HepG2 (cell line): Measurements from ENCODE around the gene BCL2. TPM values are rescaled to one million over a fixed set of nuclear protein-coding genes. Genes with fewer than 3 reads are reported as not detected.

Experiments used
- ATAC-seq: fragments of 200-7000 bp; cut with Tn5 transposase; 3 replicates; pipeline ENCODE4 v1.9.1; 2020; ENCODE audit warnings: mild to moderate bottlenecking, moderate library complexity
- BruUV-seq: library from RNA; stranded (reverse); fragments of 400-500 nt; replicated peaks from 2 replicates; lab custom pipeline; 2021; lab: Mats Ljungman, UMichigan
- CTCF ChIA-PET: fragments of 300-600 bp; formaldehyde crosslinking; extraction: SDS; loops from one replicate; lab custom pipeline; 2021; ENCODE audit warnings: low total read pairs, inconsistent platforms, low intra/inter-chr PET ratio; lab: Yijun Ruan, JAX
- POLR2A ChIA-PET: fragments of 350-600 bp; sonication (Branson Sonifier 250); formaldehyde crosslinking; loops from one replicate; lab custom pipeline; 2020; ENCODE audit warnings: antibody characterized with exemption, inconsistent platforms; lab: Yijun Ruan, JAX
- DNase-seq: peaks from one replicate; pipeline ENCODE4 v3.0.0-alpha.2; 2015; ENCODE audit warnings: low spot score
- FAIRE-seq: peaks from 3 replicates; lab custom pipeline; 2011; peaks lifted over from hg19 to GRCh38; lab: Jason Lieb, UNC
- H2AFZ ChIP-seq: one replicate; pipeline ENCODE4 v1.6.1; 2011; ENCODE audit warnings: low read length, inconsistent platforms
- H3K27ac ChIP-seq: fragments of 300-600 bp; 3 replicates; pipeline ENCODE4 v1.8.0; 2011; ENCODE audit warnings: mixed run types, mild to moderate bottlenecking, mixed read lengths, low read length, inconsistent platforms; ENCODE audit not compliant: insufficient read depth; ENCODE audit errors: extremely low read length
- H3K27me3 ChIP-seq, 2 experiments: fragments of 200-600 bp in 1 of 2; 2 replicates in 1 of 2; 3 replicates in 1 of 2; pipeline versions ENCODE4 v1.6.0 to v1.8.0; 2011; ENCODE audit warnings: low read length in 2 of 2, mild to moderate bottlenecking in 2 of 2, moderate library complexity in 2 of 2, inconsistent platforms in 1 of 2; ENCODE audit not compliant: insufficient read depth in 2 of 2, control insufficient read depth in 1 of 2
- H3K36me3 ChIP-seq, 2 experiments: fragments of 200-600 bp in 1 of 2; replicated peaks in 1 of 2; 2 replicates in 1 of 2; 3 replicates in 1 of 2; pipeline versions ENCODE4 v1.5.1 to v1.8.0; 2011; ENCODE audit warnings: low read length in 2 of 2, inconsistent platforms in 1 of 2; ENCODE audit not compliant: insufficient read depth in 2 of 2, control insufficient read depth in 1 of 2
- H3K4me1 ChIP-seq: 2 replicates; pipeline ENCODE4 v1.5.1; 2012; ENCODE audit warnings: low read length, inconsistent platforms; ENCODE audit not compliant: insufficient read depth
- H3K4me2 ChIP-seq: 2 replicates; pipeline ENCODE4 v1.6.0; 2011; ENCODE audit warnings: low read depth, low read length, inconsistent platforms
- H3K4me3 ChIP-seq, 3 experiments: fragments of 200-600 bp in 1 of 3; sonication (generic), shearing (Covaris generic) in 1 of 3; replicated peaks in 1 of 3; 2 replicates each; pipeline ENCODE4 v1.5.1; 2011 to 2016; ENCODE audit warnings: low read length in 3 of 3, inconsistent platforms in 2 of 3, low read depth in 2 of 3, mild to moderate bottlenecking in 2 of 3, control low read depth in 1 of 3, mixed read lengths in 1 of 3; ENCODE audit not compliant: insufficient read depth in 1 of 3
- H3K79me2 ChIP-seq: one replicate; pipeline ENCODE4 v1.6.1; 2011; ENCODE audit warnings: low read length, inconsistent platforms; ENCODE audit not compliant: insufficient read depth
- H3K9ac ChIP-seq: 2 replicates; pipeline ENCODE4 v1.6.0; 2011; ENCODE audit warnings: mild to moderate bottlenecking, low read depth, low read length, inconsistent platforms; ENCODE audit not compliant: insufficient read depth
- H3K9me3 ChIP-seq: 2 replicates; pipeline ENCODE4 v1.5.1; 2012; ENCODE audit warnings: mild to moderate bottlenecking, low read length
- H4K20me1 ChIP-seq: 2 replicates; pipeline ENCODE4 v1.6.0; 2011; ENCODE audit warnings: inconsistent platforms, mild to moderate bottlenecking, low read length, moderate library complexity; ENCODE audit not compliant: insufficient read depth
- CEBPG ChIP-seq: IDR thresholded peaks from 2 replicates; pipeline ENCODE4 v1.6.1; 2016
- DR1 ChIP-seq: sonication (generic); formaldehyde crosslinking; IDR thresholded peaks from 2 replicates; pipeline ENCODE4 v1.8.0; 2021; ENCODE audit warnings: mild to moderate bottlenecking, missing genetic modification reagents, inconsistent platforms
- FIP1L1 ChIP-seq: fragments of 200-400 bp; formaldehyde crosslinking; IDR thresholded peaks from 2 replicates; pipeline ENCODE4 v1.6.1; 2018; ENCODE audit warnings: low read depth, mild to moderate bottlenecking, low read length, moderate library complexity, borderline replicate concordance; ENCODE audit not compliant: insufficient read depth
- FOXK2 ChIP-seq: fragments of 450-650 bp; IDR thresholded peaks from 2 replicates; pipeline ENCODE4 v1.6.1; 2016
- GPN1 ChIP-seq: sonication (generic); formaldehyde crosslinking; IDR thresholded peaks from 2 replicates; pipeline ENCODE4 v1.5.1; 2020; ENCODE audit warnings: missing genetic modification reagents, borderline replicate concordance
- JDP2 ChIP-seq: sonication (generic); formaldehyde crosslinking; IDR thresholded peaks from 2 replicates; pipeline ENCODE4 v1.8.1; 2022; ENCODE audit warnings: missing genetic modification reagents, borderline replicate concordance
- KAT8 ChIP-seq: IDR thresholded peaks from 2 replicates; pipeline ENCODE4 v1.6.1; 2016; ENCODE audit warnings: missing genetic modification reagents, missing compliant biosample characterization
- KLF6 ChIP-seq: IDR thresholded peaks from 2 replicates; pipeline ENCODE4 v1.8.0; 2016; ENCODE audit warnings: missing biosample characterization, missing genetic modification reagents
- MATR3 ChIP-seq: sonication (generic); formaldehyde crosslinking; IDR thresholded peaks from 2 replicates; pipeline ENCODE4 v1.4.0; 2020; ENCODE audit warnings: missing genetic modification reagents
- MYC ChIP-seq: sonication (generic); formaldehyde crosslinking; IDR thresholded peaks from 2 replicates; pipeline ENCODE4 v1.9.0; 2021; ENCODE audit warnings: missing genetic modification reagents, borderline replicate concordance
- NFE2L1 ChIP-seq: sonication (generic); formaldehyde crosslinking; IDR thresholded peaks from 2 replicates; pipeline ENCODE4 v1.4.0; 2020; ENCODE audit warnings: missing genetic modification reagents, mild to moderate bottlenecking, borderline replicate concordance
- POLR2A ChIP-seq, 2 experiments: IDR thresholded peaks; 2 replicates each; pipeline ENCODE4 v1.6.1; 2011; ENCODE audit warnings: low read depth in 2 of 2, low read length in 2 of 2, mild to moderate bottlenecking in 1 of 2, moderate library complexity in 1 of 2; ENCODE audit not compliant: insufficient read depth in 1 of 2
- REXO4 ChIP-seq: sonication (generic); formaldehyde crosslinking; IDR thresholded peaks from 2 replicates; pipeline ENCODE4 v1.8.0; 2022; ENCODE audit warnings: missing genetic modification reagents, mild to moderate bottlenecking, borderline replicate concordance
- SKI ChIP-seq: fragments of 450-650 bp; IDR thresholded peaks from one replicate; pipeline ENCODE4 v1.6.1; 2018; ENCODE audit warnings: mild to moderate bottlenecking; ENCODE audit not compliant: partially characterized antibody
- XRCC5 ChIP-seq: fragments of 200-400 bp; formaldehyde crosslinking; optimal IDR thresholded peaks from 2 replicates; pipeline ENCODE3; 2017; ENCODE audit warnings: mild to moderate bottlenecking, low read length
- ZEB1 ChIP-seq: IDR thresholded peaks from 2 replicates; pipeline ENCODE4 v1.6.1; 2012; ENCODE audit warnings: mild to moderate bottlenecking, low read depth, inconsistent platforms; ENCODE audit not compliant: insufficient replicate concordance
- ZMYM2 ChIP-seq: sonication (generic); formaldehyde crosslinking; IDR thresholded peaks from 2 replicates; pipeline ENCODE4 v1.8.0; 2022; ENCODE audit warnings: mild to moderate bottlenecking, missing genetic modification reagents
- ZNF143 ChIP-seq: sonication (generic); formaldehyde crosslinking; IDR thresholded peaks from 2 replicates; pipeline ENCODE4 v1.4.0; 2020; ENCODE audit warnings: missing genetic modification reagents
- ZNF460 ChIP-seq: sonication (generic); formaldehyde crosslinking; IDR thresholded peaks from 2 replicates; pipeline ENCODE4 v1.5.1; 2020; ENCODE audit warnings: missing genetic modification reagents, mild to moderate bottlenecking, borderline replicate concordance
- WGBS: methylation state at CpG from one replicate; pipeline ENCODE4 v1.1.6; 2017; ENCODE audit warnings: low lambda C conversion rate; 5-methylcytosine and 5-hydroxymethylcytosine counted together
- in situ Hi-C: cut with HindIII; loops from 2 replicates; pipeline ENCODE4 v1.10.0; 2017; ENCODE audit warnings: low pct_unique_long_range_greater_than_20kb; ENCODE audit not compliant: extremely low pct_ligation_motif_present
- intact Hi-C: fragments of 100-400 bp; cut with micrococcal nuclease; formaldehyde crosslinking; loops from one replicate; pipeline ENCODE4 v1.10.0; 2022; ENCODE audit not compliant: unreplicated experiment
- polyA plus RNA-seq, 8 experiments: library from polyadenylated mRNA; depleted of rRNA in 3 of 8; stranded (reverse) in 7 of 8; unstranded in 1 of 8; fragments of >200 nt; fragmentation: Illumina TruSeq in 4 of 8; extraction: Trizol in 4 of 8; gene quantifications; 2 replicates each; pipeline versions ENCODE4 v1.2.1 to v1.2.3, GENCODE V29; 2011 to 2016; ENCODE audit warnings: low read depth in 4 of 8, missing spikeins in 1 of 8, mixed read lengths in 1 of 8; ENCODE audit not compliant: insufficient read depth in 1 of 8
- total RNA-seq, 5 experiments: library from RNA; depleted of rRNA; stranded (reverse); fragments of >200 nt; fragmentation: Illumina TruSeq; extraction: Trizol; gene quantifications; 2 replicates each; pipeline ENCODE4 v1.2.3, GENCODE V29; 2016; ENCODE audit warnings: low read depth in 1 of 5
- TF ChIP-seq, protein P1 (sequence below): sonication (generic); formaldehyde crosslinking; IDR thresholded peaks from 2 replicates; pipeline ENCODE4 v1.5.1; 2020; ENCODE audit warnings: missing genetic modification reagents, mild to moderate bottlenecking, borderline replicate concordance
- TF ChIP-seq, protein P2 (sequence below): sonication (generic); formaldehyde crosslinking; IDR thresholded peaks from 2 replicates; pipeline ENCODE4 v1.5.0; 2020; ENCODE audit warnings: mild to moderate bottlenecking, missing genetic modification reagents

Gene BCL2
- total and polyA plus RNA-seq, 2 of the 13 experiments (the other 11 are each of a cell fraction or from before 2014, with no cell fraction given) = 0.07 to 0.53 TPM

- CTCF ChIA-PET = no interaction called here
- intact Hi-C loops (no loop called here), in situ Hi-C loops (no loop called here)
Measured at GRCh38 chr18:63233334-63233733, 86.2 kb downstream of the BCL2 start.

GRCh38 chr18:63232826-63233225 lies 86.7 kb downstream of the BCL2 start:
- no peak for TF ChIP-seq POLR2A (IDR thresholded peaks at IDR 0.05; ENCODE audit: insufficient read depth in 1 of 2, low read depth in 2 of 2, low read length in 2 of 2)
- TF ChIP-seq FOXK2 = no peak
- no peak for TF ChIP-seq NFE2L1 (CRISPR knock-in tag)
- TF ChIP-seq FIP1L1 = no peak
- no peak for TF ChIP-seq MYC (CRISPR knock-in tag)
- no peak for TF ChIP-seq SKI
- TF ChIP-seq KAT8 (CRISPR knock-in tag) = no peak
- TF ChIP-seq MATR3 (CRISPR knock-in tag) = no peak
- TF ChIP-seq, protein P1, sequence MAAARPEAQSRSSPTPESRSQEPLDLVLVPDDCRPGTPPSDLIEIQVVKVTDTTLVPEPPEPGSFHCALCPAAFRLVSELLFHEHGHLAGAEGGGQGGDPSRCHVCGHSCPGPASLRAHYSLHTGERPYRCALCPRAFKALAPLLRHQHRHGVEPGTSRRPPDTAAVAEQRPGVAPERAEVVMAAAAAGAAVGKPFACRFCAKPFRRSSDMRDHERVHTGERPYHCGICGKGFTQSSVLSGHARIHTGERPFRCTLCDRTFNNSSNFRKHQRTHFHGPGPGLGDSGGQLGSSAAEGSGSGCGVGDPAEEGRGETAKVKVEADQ (CRISPR knock-in tag) = no peak
- TF ChIP-seq CEBPG = no peak
- 30% methylated on average over 2 of the region's 2 CpGs for WGBS
- H3K9ac ChIP-seq = no peak overlapping the region
- no peak overlapping the region for H2AFZ ChIP-seq
- H3K4me1 ChIP-seq = peaks cover 7% of the 10 kb centered on the region
- no peaks in the 10 kb centered on the region; a peak in 2 of 5 replicates for H3K27me3 ChIP-seq
- ATAC-seq (no peak), DNase-seq (no peak), FAIRE-seq (no peak)
- no peaks in the 10 kb centered on the region for H3K79me2 ChIP-seq
- in situ Hi-C loops (no loop called here), intact Hi-C loops (no loop called here)
- H3K27ac ChIP-seq = no peak overlapping the region
- no peak overlapping the region for H3K4me2 ChIP-seq
- no peak overlapping the region for H3K4me3 ChIP-seq
- no peaks in the 10 kb centered on the region for H4K20me1 ChIP-seq
- no TSS peak for BruUV-seq
- ChIA-PET CTCF (no interaction called here), POLR2A (no interaction called here)
- no peaks in the 10 kb centered on the region for H3K9me3 ChIP-seq
- no peaks in the 10 kb centered on the region for H3K36me3 ChIP-seq

More at GRCh38 chr18:63233334-63233733, 86.2 kb downstream of the BCL2 start:
- H3K79me2 ChIP-seq = no peaks in the 10 kb centered on the region
- H3K4me3 ChIP-seq = no peak overlapping the region
- H4K20me1 ChIP-seq = no peaks in the 10 kb centered on the region
- no peak overlapping the region for H2AFZ ChIP-seq
- FAIRE-seq (no peak), ATAC-seq (no peak), DNase-seq (no peak)
- H3K27ac ChIP-seq = no peak overlapping the region
- POLR2A ChIA-PET = no interaction called here
- peaks cover 12% of the 10 kb centered on the region for H3K4me1 ChIP-seq
- H3K4me2 ChIP-seq = no peak overlapping the region
- no TSS peak for BruUV-seq
- TF ChIP-seq ZNF143 (CRISPR knock-in tag) (no peak), REXO4 (CRISPR knock-in tag) (no peak), KLF6 (no peak), ZNF460 (CRISPR knock-in tag) (no peak), ZEB1 (no peak), GPN1 (CRISPR knock-in tag) (no peak), ZMYM2 (CRISPR knock-in tag) (no peak), DR1 (CRISPR knock-in tag) (no peak), JDP2 (CRISPR knock-in tag) (no peak), XRCC5 (no peak)
- TF ChIP-seq, protein P2, sequence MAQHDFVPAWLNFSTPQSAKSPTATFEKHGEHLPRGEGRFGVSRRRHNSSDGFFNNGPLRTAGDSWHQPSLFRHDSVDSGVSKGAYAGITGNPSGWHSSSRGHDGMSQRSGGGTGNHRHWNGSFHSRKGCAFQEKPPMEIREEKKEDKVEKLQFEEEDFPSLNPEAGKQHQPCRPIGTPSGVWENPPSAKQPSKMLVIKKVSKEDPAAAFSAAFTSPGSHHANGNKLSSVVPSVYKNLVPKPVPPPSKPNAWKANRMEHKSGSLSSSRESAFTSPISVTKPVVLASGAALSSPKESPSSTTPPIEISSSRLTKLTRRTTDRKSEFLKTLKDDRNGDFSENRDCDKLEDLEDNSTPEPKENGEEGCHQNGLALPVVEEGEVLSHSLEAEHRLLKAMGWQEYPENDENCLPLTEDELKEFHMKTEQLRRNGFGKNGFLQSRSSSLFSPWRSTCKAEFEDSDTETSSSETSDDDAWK (CRISPR knock-in tag) = no peak
- no peaks in the 10 kb centered on the region for H3K9me3 ChIP-seq
- H3K9ac ChIP-seq = no peak overlapping the region
- H3K36me3 ChIP-seq = no peaks in the 10 kb centered on the region
- 23% methylated on average over 8 of the region's 9 CpGs for WGBS
- H3K27me3 ChIP-seq = no peaks in the 10 kb centered on the region; a peak in 1 of 5 replicates
